DLD1 (cell line): ENCODE results near the gene STAB2.
"Not testable (repeated sequence)": the region's sequence is repeated elsewhere in the genome, so short reads cannot be mapped to it uniquely, and the experiment has no call there.

Experiments used
- in situ Hi-C: cut with HindIII; loops from 2 replicates; pipeline ENCODE4 v1.10.0; 2017; ENCODE audit warnings: low sequenced_read_pairs

The STAB2 gene

GRCh38 chr12:103801709-103802585, 214.9 kb downstream of the STAB2 start:
- in situ Hi-C loops, result no loop called here

- in situ Hi-C loops, result no loop called here
Measured at GRCh38 chr12:103802586-103802886, 215.5 kb downstream of the STAB2 start.

- in situ Hi-C loops, result no loop called here
Measured at GRCh38 chr12:103803847-103804246, 216.8 kb downstream of the STAB2 start.

- in situ Hi-C loops, result no loop called here
Measured at GRCh38 chr12:103805655-103806360, 218.7 kb downstream of the STAB2 start.

GRCh38 chr12:103806803-103807202, 219.7 kb downstream of the STAB2 start:
- in situ Hi-C loops, result no loop called here

GRCh38 chr12:103807561-103808238, 220.6 kb downstream of the STAB2 start:
- in situ Hi-C loops, result no loop called here

- in situ Hi-C loops, result no loop called here
Measured at GRCh38 chr12:103808239-103808880, 221.3 kb downstream of the STAB2 start.

DNA sequence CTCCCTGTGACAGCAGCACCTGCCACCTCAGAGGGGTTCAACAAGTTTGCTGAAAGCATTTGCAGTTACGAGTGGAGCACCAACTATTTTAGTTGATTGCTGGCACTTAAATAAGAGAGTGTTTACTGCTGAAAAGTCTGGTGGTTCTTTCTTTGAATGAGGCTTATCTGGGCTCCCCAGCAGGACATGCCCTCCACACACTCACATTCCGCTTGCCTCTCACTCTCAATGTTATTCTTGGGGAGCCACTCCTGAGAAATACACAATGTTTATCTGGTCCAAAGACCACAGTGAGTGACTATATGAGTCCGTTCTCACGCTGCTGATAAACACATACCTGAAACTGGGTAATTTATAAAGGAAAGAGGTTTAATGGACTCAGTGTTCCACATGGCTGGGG, 222.1 kb downstream of the STAB2 start:
- in situ Hi-C loops, result no loop called here

- in situ Hi-C loops, result not testable (repeated sequence)
Measured at GRCh38 chr12:103809639-103810038, 222.6 kb downstream of the STAB2 start.

DNA sequence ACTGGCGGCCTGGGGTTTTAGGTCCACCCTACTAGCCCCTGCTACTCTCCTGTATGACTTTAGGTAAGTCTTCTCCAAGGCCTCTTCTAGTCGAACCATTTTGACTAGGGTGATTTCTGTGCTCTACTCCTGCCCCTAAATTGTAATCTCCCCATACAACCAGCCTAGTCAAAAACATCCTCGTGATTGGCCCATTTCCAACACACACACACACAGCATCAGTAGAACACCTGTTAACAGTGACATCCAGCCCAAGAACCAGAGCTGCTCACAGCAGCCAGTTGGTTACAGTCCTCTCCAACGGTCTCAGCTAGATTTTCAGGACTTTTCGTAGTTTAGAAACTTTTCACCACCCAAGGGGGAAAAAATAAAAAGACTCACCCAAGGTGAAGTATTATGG, 223.0 kb downstream of the STAB2 start:
- in situ Hi-C loops, result no loop called here

DNA sequence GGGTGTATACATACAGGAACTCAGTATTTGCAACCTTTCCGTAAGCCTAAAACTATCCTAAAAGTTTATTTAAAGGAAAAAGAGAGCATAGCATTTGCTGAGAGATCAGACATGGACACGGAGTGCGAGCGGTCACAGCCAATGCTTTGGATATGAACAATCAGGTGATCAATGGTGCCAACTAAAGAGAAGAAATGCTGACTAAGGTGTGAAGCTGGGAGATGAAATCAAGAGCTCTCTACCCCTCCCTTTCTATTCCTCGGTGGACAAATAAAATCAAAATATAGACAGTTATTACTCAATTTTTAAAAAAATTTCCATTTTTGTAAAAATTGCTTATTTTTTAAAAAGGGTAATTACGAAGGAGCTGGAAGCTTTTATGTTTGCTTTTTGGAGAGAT, 224.7 kb downstream of the STAB2 start:
- in situ Hi-C loops, result no loop called here

DNA sequence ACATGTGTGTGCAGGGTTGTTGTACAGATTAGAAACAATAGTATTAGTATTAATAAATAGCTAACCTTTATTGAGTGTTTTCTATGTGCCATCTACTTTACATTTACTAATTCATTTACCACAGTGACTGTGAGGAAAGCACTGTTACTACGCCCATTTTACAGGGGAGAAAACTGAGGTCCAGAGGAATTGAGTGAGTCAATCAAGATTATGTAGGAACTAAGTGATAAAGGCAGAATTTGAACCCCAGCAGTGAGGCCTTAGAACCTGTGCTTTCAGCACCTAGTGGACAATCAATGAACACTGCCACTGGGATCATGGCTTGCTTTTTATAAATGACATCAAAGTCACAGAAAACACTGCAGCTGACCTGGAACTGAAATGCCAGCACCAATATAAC, 225.7 kb downstream of the STAB2 start:
- in situ Hi-C loops, result no loop called here

GRCh38 chr12:103813426-103813825, 226.4 kb downstream of the STAB2 start:
- in situ Hi-C loops, result no loop called here

DNA sequence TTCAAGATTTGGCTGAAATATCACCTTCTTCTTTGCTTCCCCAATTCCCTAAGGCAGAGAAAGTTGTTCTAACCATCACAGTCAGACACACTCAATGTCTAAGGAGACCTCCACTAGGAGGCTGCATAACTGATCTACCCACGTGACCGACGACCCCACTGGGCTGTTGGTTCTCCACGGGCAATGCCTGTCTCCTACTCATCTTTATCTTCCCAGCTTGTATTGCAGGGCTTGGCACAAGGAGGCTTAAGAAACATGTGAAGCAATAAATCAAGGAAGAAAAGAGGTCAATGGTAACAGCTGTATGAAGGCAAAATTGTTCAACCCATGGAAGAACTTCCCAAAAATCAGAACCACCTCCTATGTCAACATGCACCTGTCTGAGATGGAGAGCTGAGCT, 226.9 kb downstream of the STAB2 start:
- in situ Hi-C loops, result no loop called here

DNA sequence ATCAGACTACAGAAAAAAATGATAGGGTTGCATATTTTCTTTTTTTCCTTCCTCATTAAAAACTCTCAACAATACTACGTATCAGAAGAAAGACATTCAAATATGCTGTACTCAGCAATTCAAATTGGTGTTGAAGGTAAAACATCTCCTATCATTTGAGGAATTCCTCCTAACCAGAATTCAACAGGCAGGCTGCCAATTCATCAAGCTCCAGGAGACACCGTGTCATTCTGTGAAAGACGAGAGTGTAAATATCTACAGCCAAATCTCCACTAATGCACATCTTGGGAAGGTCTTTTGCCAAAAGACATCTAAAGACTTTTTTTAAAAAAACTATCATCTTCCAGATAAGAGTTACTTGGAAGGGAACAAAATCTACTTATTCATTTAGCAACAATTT, 227.4 kb downstream of the STAB2 start:
- in situ Hi-C loops, result no loop called here
